HCT116 (cell line): ENCODE results near the gene SPG7. TPM values are rescaled to one million over a fixed set of nuclear protein-coding genes. Genes with fewer than 3 reads are reported as not detected.

Experiments used
- ATAC-seq: fragments of 200-7000 bp; cut with Tn5 transposase; 2 replicates; pipeline ENCODE4 v1.9.1; 2020; ENCODE audit warnings: mild to moderate bottlenecking, moderate library complexity
- BruUV-seq: library from RNA; stranded (reverse); fragments of 400-500 nt; replicated peaks from 2 replicates; lab custom pipeline; 2021; lab: Mats Ljungman, UMichigan
- CTCF ChIA-PET: fragments of 300-600 bp; sonication (Branson Sonifier 250); formaldehyde crosslinking; loops from one replicate; lab custom pipeline; 2021; ENCODE audit warnings: antibody characterized with exemption; lab: Charles Lee
- POLR2A ChIA-PET: fragments of 300-600, 350-600 bp; sonication (Branson Sonifier 250); formaldehyde crosslinking; loops from one replicate; lab custom pipeline; 2021; ENCODE audit warnings: antibody characterized with exemption; lab: Charles Lee
- RAD21 ChIA-PET, 2 experiments: fragments of 300-600 bp; sonication (Branson Sonifier 250); formaldehyde crosslinking; loops; one replicate each; lab custom pipeline; 2023; ENCODE audit warnings: low total read pairs in 2 of 2; ENCODE audit not compliant: uncharacterized antibody in 2 of 2, unreplicated experiment in 2 of 2, low non-redundant PET in 1 of 2; lab: Charles Lee
- DNase-seq: peaks from one replicate; pipeline ENCODE4 v3.0.0-alpha.2; 2010; ENCODE audit warnings: low read depth, low spot score
- H2AFZ ChIP-seq: fragments of 200-600 bp; shearing (Covaris generic), sonication (generic); 2 replicates; pipeline ENCODE4 v1.6.1; 2017; ENCODE audit warnings: low read depth, mixed run types, mixed read lengths, antibody characterized with exemption, low read length; ENCODE audit not compliant: poor library complexity, severe bottlenecking
- H3K27ac ChIP-seq: 2 replicates; pipeline ENCODE4 v1.5.1; 2012; ENCODE audit warnings: low read depth, low read length
- H3K27me3 ChIP-seq: fragments of 200-600 bp; sonication (generic); 2 replicates; pipeline ENCODE4 v1.6.1; 2016; ENCODE audit warnings: mixed run types, low read length, mixed read lengths; ENCODE audit not compliant: insufficient read depth
- H3K36me3 ChIP-seq, 2 experiments: fragments of 200-500 bp in 1 of 2; fragments of 200-600 bp in 1 of 2; sonication (Bioruptor generic) in 1 of 2; sonication (generic) in 1 of 2; 2 replicates each; pipeline versions ENCODE4 v1.5.1 to v1.6.1; 2014 to 2016; ENCODE audit warnings: low read length in 2 of 2, inconsistent platforms in 1 of 2, mixed read lengths in 1 of 2, mixed run types in 1 of 2; ENCODE audit not compliant: insufficient read depth in 2 of 2, control insufficient read depth in 1 of 2
- H3K4me1 ChIP-seq, 2 experiments: fragments of 200-600 bp in 1 of 2; sonication (generic) in 1 of 2; 2 replicates each; pipeline versions ENCODE4 v1.5.1 to v1.6.1; 2012 to 2017; ENCODE audit warnings: low read length in 2 of 2, inconsistent platforms in 1 of 2, mild to moderate bottlenecking in 1 of 2, mixed read lengths in 1 of 2, mixed run types in 1 of 2, moderate library complexity in 1 of 2; ENCODE audit not compliant: insufficient read depth in 2 of 2, control insufficient read depth in 1 of 2
- H3K4me2 ChIP-seq: fragments of 200-600 bp; sonication (generic); 2 replicates; pipeline ENCODE4 v1.6.1; 2017; ENCODE audit warnings: mixed run types, low read length, mixed read lengths
- H3K4me3 ChIP-seq, 2 experiments: fragments of 200-600 bp in 1 of 2; sonication (generic) in 1 of 2; replicated peaks in 1 of 2; 2 replicates each; pipeline ENCODE4 v1.5.1; 2011 to 2016; ENCODE audit warnings: low read length in 2 of 2, control low read depth in 1 of 2, low read depth in 1 of 2, mild to moderate bottlenecking in 1 of 2, mixed read lengths in 1 of 2, mixed run types in 1 of 2
- H3K79me2 ChIP-seq: fragments of 200-600 bp; sonication (generic); 2 replicates; pipeline ENCODE4 v1.6.1; 2017; ENCODE audit warnings: mild to moderate bottlenecking, mixed run types, low read length, moderate library complexity, mixed read lengths; ENCODE audit not compliant: insufficient read depth
- H3K9ac ChIP-seq: fragments of 200-600 bp; sonication (generic); 2 replicates; pipeline ENCODE4 v1.6.1; 2016; ENCODE audit warnings: low read length, mixed read lengths
- H3K9me2 ChIP-seq: fragments of 200-600 bp; sonication (generic), shearing (Covaris generic); 2 replicates; pipeline ENCODE4 v1.6.1; 2017; ENCODE audit warnings: mixed run types, mild to moderate bottlenecking, moderate library complexity; ENCODE audit not compliant: insufficient read depth
- H3K9me3 ChIP-seq, 2 experiments: fragments of 200-500 bp in 1 of 2; fragments of 200-600 bp in 1 of 2; sonication (Bioruptor generic) in 1 of 2; sonication (generic) in 1 of 2; 2 replicates each; pipeline ENCODE4 v1.6.1; 2014 to 2017; ENCODE audit warnings: low read length in 2 of 2, mixed read lengths in 2 of 2, inconsistent platforms in 1 of 2, low read depth in 1 of 2, mild to moderate bottlenecking in 1 of 2, mixed run types in 1 of 2, moderate library complexity in 1 of 2; ENCODE audit not compliant: control insufficient read depth in 1 of 2, insufficient read depth in 1 of 2
- H4K20me1 ChIP-seq: fragments of 200-600 bp; sonication (generic), shearing (Covaris generic); 2 replicates; pipeline ENCODE4 v1.6.1; 2017; ENCODE audit warnings: mixed run types, mild to moderate bottlenecking, moderate library complexity; ENCODE audit not compliant: insufficient read depth
- CBX3 ChIP-seq: IDR thresholded peaks from 2 replicates; pipeline ENCODE4 v1.6.1; 2012; ENCODE audit warnings: low read depth
- EGR1 ChIP-seq: IDR thresholded peaks from 2 replicates; pipeline ENCODE4 v1.6.1; 2012; ENCODE audit warnings: low read depth
- ELF1 ChIP-seq: IDR thresholded peaks from 2 replicates; pipeline ENCODE4 v1.6.1; 2012; ENCODE audit warnings: low read depth, borderline replicate concordance
- EZH2phosphoT487 ChIP-seq: fragments of 200-600 bp; IDR thresholded peaks from 2 replicates; pipeline ENCODE4 v1.6.1; 2018; ENCODE audit warnings: antibody characterized with exemption, borderline replicate concordance
- FOSL1 ChIP-seq: IDR thresholded peaks from 2 replicates; pipeline ENCODE4 v1.6.1; 2012; ENCODE audit warnings: low read depth
- JUND ChIP-seq: IDR thresholded peaks from 2 replicates; pipeline ENCODE4 v1.6.1; 2012
- POLR2AphosphoS5 ChIP-seq: IDR thresholded peaks from 2 replicates; pipeline ENCODE4 v1.6.1; 2011; ENCODE audit warnings: mild to moderate bottlenecking, low read depth, low read length, moderate library complexity
- REST ChIP-seq: IDR thresholded peaks from 2 replicates; pipeline ENCODE4 v1.6.1; 2012; ENCODE audit warnings: low read depth
- TCF7L2 ChIP-seq: IDR thresholded peaks from 2 replicates; pipeline ENCODE4 v1.7.0; 2011; ENCODE audit warnings: borderline replicate concordance, inconsistent platforms; ENCODE audit not compliant: insufficient read depth, insufficient read length; ENCODE audit errors: extremely low read depth
- YY1 ChIP-seq: IDR thresholded peaks from 2 replicates; pipeline ENCODE4 v1.6.1; 2011; ENCODE audit warnings: low read length, low read depth, moderate library complexity, mild to moderate bottlenecking; ENCODE audit not compliant: insufficient replicate concordance; ENCODE audit errors: extremely low read depth
- ZBTB33 ChIP-seq: IDR thresholded peaks from 2 replicates; pipeline ENCODE4 v1.6.1; 2011; ENCODE audit warnings: mild to moderate bottlenecking, low read length, moderate library complexity; ENCODE audit not compliant: insufficient replicate concordance; ENCODE audit errors: extremely low read depth
- ZFX ChIP-seq: fragments of 450-650 bp; IDR thresholded peaks from 2 replicates; pipeline ENCODE4 v1.6.1; 2017
- ZNF274 ChIP-seq: fragments of 200-500 bp; sonication (Bioruptor generic); IDR thresholded peaks from 2 replicates; pipeline ENCODE4 v1.6.1; 2014; ENCODE audit warnings: mild to moderate bottlenecking, low read depth, low read length, inconsistent platforms
- intact Hi-C: fragments of 100-400 bp; cut with micrococcal nuclease; formaldehyde crosslinking; loops from 2 replicates; pipeline ENCODE4 v1.10.0; 2022
- total RNA-seq: library from RNA; stranded (reverse); gene quantifications from one replicate; pipeline ENCODE4 v1.2.1, GENCODE V29; 2021; ENCODE audit not compliant: unreplicated experiment

The SPG7 gene
- total RNA-seq, 1 experiment from 2014 or later, result 116 TPM

GRCh38 chr16:89538286-89538685, 30.1 kb downstream of the SPG7 start:
- no peaks in the 10 kb centered on the region for H3K4me1 ChIP-seq
- POLR2A ChIA-PET, result no interaction called here
- TF ChIP-seq JUND (no peak), EZH2phosphoT487 (no peak), EGR1 (no peak), ZNF274 (no peak), ZBTB33 (no peak), TCF7L2 (no peak), FOSL1 (no peak), POLR2AphosphoS5 (no peak)
- TF ChIP-seq, all 23 proteins: peak for 0
- Histone ChIP-seq H3K4me2 (no peak overlapping the region), H2AFZ (no peak overlapping the region), H3K36me3 (peaks cover 40% of the 10 kb centered on the region in 2 experiments), H3K9me3 (no peaks in the 10 kb centered on the region), H3K79me2 (peaks cover 10% of the 10 kb centered on the region; the same call in 1 of the 2 replicates), H3K4me3 (no peak overlapping the region), H3K27ac (no peak overlapping the region), H3K9me2 (no peaks in the 10 kb centered on the region), H3K9ac (no peak overlapping the region), H3K27me3 (no peaks in the 10 kb centered on the region), H4K20me1 (no peaks in the 10 kb centered on the region)
- peak; percentile 16; the same call in 1 of the 2 replicates for ATAC-seq
- intact Hi-C loops, result no loop called here
- BruUV-seq, result no TSS peak
- RAD21 ChIA-PET, result no interaction called here
- DNase-seq, result no peak
- CTCF ChIA-PET, result no interaction called here

GRCh38 chr16:89540557-89540956, 32.4 kb downstream of the SPG7 start:
- intact Hi-C loops, result no loop called here
- Histone ChIP-seq H4K20me1 (no peaks in the 10 kb centered on the region), H2AFZ (no peak overlapping the region), H3K79me2 (peaks cover under 1% of the 10 kb centered on the region; the same call in 1 of the 2 replicates), H3K4me2 (no peak overlapping the region), H3K36me3 (peaks cover 26 to 30% of the 10 kb centered on the region in 2 experiments), H3K9me3 (no peaks in the 10 kb centered on the region), H3K9ac (no peak overlapping the region), H3K27ac (no peak overlapping the region), H3K27me3 (no peaks in the 10 kb centered on the region), H3K4me3 (no peak overlapping the region), H3K9me2 (no peaks in the 10 kb centered on the region), H3K4me1 (no peaks in the 10 kb centered on the region)
- no TSS peak for BruUV-seq
- no peak for TF ChIP-seq ELF1
- no peak for TF ChIP-seq CBX3
- TF ChIP-seq REST, result no peak
- no peak for TF ChIP-seq YY1
- no peak for TF ChIP-seq ZFX
- TF ChIP-seq ZBTB33, result no peak
- CTCF ChIA-PET, result no interaction called here
- no peak for DNase-seq
- ATAC-seq, result no peak
- POLR2A ChIA-PET, result no interaction called here
- RAD21 ChIA-PET, result interaction anchor here (0.6 kb wide), 2 partner anchors 94 to 166 kb away, joined by 3 read pairs; no protein-coding TSS in a partner anchor
